H54 (cell line): ENCODE data around the gene UPF3B.
"Not testable (repeated sequence)": the region's sequence is repeated elsewhere in the genome, so short reads cannot be mapped to it uniquely, and the experiment has no call there.

Experiments used
- DNase-seq: peaks from one replicate; pipeline ENCODE4 v3.0.0; 2011; ENCODE audit warnings: low spot score, mixed read lengths; ENCODE audit not compliant: insufficient read length
- FAIRE-seq: peaks from 3 replicates; lab custom pipeline; 2011; peaks lifted over from hg19 to GRCh38; lab: Jason Lieb, UNC
- POLR2A ChIP-seq: IDR thresholded peaks from 2 replicates; pipeline ENCODE4 v1.6.1; 2011; ENCODE audit warnings: low read depth, mild to moderate bottlenecking, low read length

The UPF3B gene

GRCh38 chrX:119871599-119872395 is 19.0 kb upstream of the UPF3B start, which contains the start of the genes NDUFA1 and RNF113A:
Gene NDUFA1 (plus strand): TSS chrX:119871832. CDS start chrX:119871912, 80 bp downstream.
Gene RNF113A (minus strand): TSS chrX:119871733. CDS start chrX:119871613, 120 bp downstream.
- FAIRE-seq (peak; percentile 75), DNase-seq (peak; percentile 63)
- TF ChIP-seq POLR2A: peak; percentile 86

DNA sequence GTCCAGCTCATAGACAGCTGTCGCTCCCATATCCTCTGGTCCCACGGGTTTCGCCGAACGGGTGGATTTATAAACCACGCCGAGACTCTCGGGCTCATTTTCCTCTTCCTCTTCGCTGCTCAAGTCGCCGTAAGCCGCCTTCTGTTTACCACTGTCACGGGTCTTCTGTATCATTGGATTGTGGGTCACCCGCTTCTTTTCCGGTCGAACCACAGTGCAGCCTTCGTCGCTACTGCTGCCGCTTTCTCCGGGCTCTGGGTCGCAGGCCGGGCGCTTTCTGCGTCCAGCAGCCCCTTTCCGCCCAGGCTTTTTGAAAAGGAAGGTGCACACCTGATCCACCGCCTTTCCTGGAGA is 18.5 kb upstream of the UPF3B start:
- TF ChIP-seq POLR2A: no peak
- DNase-seq: no peak

GRCh38 chrX:119870626-119871131 is 17.9 kb upstream of the UPF3B start:
- FAIRE-seq (no peak), DNase-seq (no peak)
- no peak for TF ChIP-seq POLR2A

More for the DNA sequence above, 18.5 kb upstream of the UPF3B start:
- FAIRE-seq: no peak

- DNase-seq: no peak
- FAIRE-seq: no peak
- TF ChIP-seq POLR2A: no peak
Observed at GRCh38 chrX:119853444-119853843, 681 bp upstream of the UPF3B start.

DNA sequence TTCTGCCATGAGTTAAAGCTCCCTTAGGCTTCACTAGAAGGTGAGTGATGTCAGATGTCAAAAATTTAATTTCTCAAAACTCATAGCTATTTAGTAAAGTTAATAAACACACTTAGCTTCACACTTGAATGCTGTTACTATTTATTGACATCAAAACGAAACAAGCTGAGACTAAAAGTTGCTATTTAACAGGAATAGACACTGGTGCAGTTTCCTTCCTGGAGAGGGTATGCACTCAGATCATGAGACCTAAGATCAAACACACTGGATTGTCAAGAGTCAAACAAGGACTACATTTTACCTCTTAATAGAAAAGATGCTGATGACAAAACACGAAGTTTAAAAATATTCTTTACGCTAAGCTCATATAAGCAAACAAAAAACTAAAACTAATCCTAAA is 18.9 kb downstream of the UPF3B start:
- FAIRE-seq (no peak), DNase-seq (no peak)

DNA sequence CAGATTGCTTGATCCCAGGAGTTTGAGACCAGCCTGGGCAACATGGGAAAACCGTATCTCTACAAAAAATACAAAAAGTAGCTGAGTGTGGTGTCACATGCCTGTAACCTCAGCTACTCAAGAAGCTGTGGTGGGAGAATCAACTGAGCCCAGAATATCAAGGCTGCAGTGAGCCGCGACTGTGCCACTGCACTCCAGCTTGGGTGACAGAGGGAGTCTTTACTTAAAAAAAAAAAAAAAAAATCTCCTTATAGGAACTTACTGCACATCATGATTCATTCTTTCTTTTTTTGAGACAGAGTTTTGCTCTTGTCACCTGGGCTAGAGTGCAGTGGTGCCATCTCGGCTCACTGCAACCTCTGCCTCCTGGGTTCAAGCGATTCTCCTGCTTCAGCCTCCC is 24.3 kb downstream of the UPF3B start:
- DNase-seq: no peak
- FAIRE-seq: no peak
- TF ChIP-seq POLR2A: no peak

More for the DNA sequence above, 18.9 kb downstream of the UPF3B start:
- TF ChIP-seq POLR2A: no peak

DNA sequence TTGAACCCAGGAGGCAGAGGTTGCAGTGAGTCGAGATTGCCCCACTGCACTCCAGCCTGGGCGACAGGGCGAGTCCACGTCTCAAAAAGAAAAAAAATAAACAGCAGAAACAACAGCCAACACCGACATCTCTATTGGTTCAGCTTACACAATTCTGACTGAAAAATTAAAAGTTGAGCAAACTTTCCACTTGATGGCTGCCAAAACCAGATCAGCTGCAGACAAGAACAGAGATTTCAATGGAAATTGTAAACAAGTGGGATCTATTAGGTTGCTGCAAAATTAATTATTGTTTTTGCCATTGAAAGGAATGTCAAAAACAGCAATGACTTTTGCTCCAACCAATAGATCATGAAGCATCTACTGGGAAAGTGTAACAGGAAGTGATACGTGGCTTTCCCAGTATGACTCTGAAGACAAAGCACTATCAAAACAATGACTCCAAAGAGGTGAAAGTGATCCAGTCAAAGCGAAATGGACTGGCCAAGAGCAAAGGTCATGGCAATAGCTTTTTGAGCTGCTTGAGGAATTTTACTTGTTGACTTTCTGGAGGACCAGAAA is 26.3 kb downstream of the UPF3B start:
- peak; percentile 12 for DNase-seq
- FAIRE-seq: peak; percentile 33
- TF ChIP-seq POLR2A: no peak

DNA sequence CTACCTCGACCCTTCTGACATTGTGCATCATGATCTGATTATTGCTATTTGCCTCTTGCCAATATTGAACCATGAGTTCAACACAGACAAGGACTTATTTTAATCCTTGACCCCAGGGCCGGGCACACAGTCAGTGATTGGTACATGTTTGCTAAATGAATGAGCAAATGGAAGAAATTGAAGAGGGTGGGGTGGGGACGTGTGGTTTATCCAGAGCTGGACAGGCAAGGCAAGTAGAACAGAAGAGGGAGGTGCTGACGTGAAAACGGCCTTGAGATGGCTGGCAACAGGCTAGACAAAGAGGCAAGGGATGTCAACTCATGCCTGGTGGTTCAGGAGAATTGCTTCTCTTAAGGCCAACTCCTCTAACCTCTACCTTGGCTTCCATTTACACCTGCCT is 28.5 kb downstream of the UPF3B start:
- not testable (repeated sequence) for FAIRE-seq, DNase-seq

DNA sequence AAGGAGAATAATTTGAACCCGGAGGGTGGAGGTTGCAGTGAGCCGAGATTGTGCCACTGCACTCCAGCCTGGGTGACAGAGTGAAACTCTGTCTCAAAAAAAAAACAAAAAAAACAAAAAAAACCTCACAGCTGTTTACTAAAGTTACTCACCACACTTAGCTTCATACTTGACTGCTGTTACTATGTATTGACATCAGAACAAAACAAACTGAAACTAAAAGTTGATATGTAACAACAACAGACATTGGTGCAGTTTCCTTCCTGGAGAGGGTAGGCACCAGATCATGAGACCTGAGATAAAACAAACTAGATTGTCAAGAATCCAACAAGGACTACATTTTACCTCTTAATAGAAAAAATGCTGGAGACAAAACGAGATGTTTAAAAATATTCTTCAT is 31.1 kb downstream of the UPF3B start:
- FAIRE-seq, DNase-seq: not testable (repeated sequence)

- FAIRE-seq: no peak
- TF ChIP-seq POLR2A: no peak
- no peak for DNase-seq
Observed at GRCh38 chrX:119817130-119817690, 35.6 kb downstream of the UPF3B start.

DNA sequence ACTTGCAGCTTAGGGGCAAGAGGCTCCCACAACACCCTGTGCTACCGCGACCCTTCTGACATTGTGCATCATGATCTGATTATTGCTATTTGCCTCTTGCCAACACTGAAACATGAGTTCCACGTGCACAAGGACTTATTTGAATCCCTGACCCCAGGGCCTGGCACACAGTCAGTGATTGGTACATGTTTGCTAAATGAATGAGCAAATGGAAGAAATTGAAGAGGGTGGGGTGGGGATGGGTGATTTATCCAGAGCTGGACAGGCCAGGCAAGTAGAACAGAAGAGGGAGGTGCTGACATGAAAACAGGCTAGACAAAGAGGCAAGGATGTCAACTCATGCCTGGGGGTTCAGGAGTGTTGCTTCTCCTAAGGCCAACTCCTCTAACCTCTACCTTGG is 36.5 kb downstream of the UPF3B start:
- FAIRE-seq: no peak
- no peak for DNase-seq
- TF ChIP-seq POLR2A: no peak

DNA sequence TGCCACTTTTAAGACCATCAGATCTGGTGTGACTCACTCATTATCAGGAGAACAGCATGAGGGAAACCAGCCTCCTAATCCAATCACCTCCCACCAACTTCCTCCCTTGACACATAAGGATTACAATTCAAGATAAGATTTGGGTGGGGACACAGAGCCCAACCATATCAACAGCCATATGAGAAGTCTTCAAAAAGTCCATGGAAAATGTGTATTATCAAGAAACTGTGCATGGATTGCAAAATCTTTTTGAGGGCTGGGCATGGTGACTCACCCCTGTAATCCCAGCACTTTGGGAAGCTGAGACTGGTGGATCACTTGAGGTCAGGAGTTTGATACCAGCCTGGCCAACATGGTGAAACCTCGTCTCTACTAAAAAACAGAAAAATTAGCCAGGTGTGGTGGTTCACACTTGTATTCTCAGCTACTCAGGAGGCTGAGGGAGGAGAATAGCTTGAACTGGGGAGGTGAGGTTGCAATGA is 43.5 kb downstream of the UPF3B start:
- DNase-seq: no peak
- TF ChIP-seq POLR2A: no peak
- no peak for FAIRE-seq

- not testable (repeated sequence) for FAIRE-seq, DNase-seq
Observed at GRCh38 chrX:119808461-119808860, 44.3 kb downstream of the UPF3B start.

- DNase-seq (no peak), FAIRE-seq (no peak)
- no peak for TF ChIP-seq POLR2A
Observed at GRCh38 chrX:119802546-119802945, 50.2 kb downstream of the UPF3B start.
